HG02678 (cell line): ENCODE measurements around the gene SLC9A9.
A peak's percentile ranks its signal among the peaks of the same experiment; 100 is the strongest.

Source experiments
- ATAC-seq: cut with Tn5 transposase; IDR thresholded peaks from one replicate; pipeline ENCODE4 v1.9.1; 2021; ENCODE audit warnings: mild to moderate bottlenecking, moderate library complexity; ENCODE audit not compliant: unreplicated experiment

Gene SLC9A9

GRCh38 chr3:143763564-143764162, 84.6 kb downstream of the SLC9A9 start:
- ATAC-seq: no peak

- ATAC-seq: no peak
Measured at GRCh38 chr3:143757691-143758090, 90.6 kb downstream of the SLC9A9 start.

GRCh38 chr3:143755978-143756377, 92.3 kb downstream of the SLC9A9 start:
- no peak for ATAC-seq

GRCh38 chr3:143754090-143754489, 94.2 kb downstream of the SLC9A9 start:
- no peak for ATAC-seq

- ATAC-seq: no peak
Measured at GRCh38 chr3:143753456-143753855, 94.8 kb downstream of the SLC9A9 start.

- no peak for ATAC-seq
Measured at GRCh38 chr3:143753006-143753405, 95.3 kb downstream of the SLC9A9 start.

GRCh38 chr3:143751643-143752178, 96.6 kb downstream of the SLC9A9 start:
- ATAC-seq: peak; percentile 79

- no peak for ATAC-seq
Measured at GRCh38 chr3:143750841-143751240, 97.4 kb downstream of the SLC9A9 start.

GRCh38 chr3:143749926-143750325, 98.3 kb downstream of the SLC9A9 start:
- ATAC-seq: no peak

- ATAC-seq: no peak
Measured at GRCh38 chr3:143737065-143737464, 111.2 kb downstream of the SLC9A9 start.

- ATAC-seq: no peak
Measured at GRCh38 chr3:143736205-143736997, 111.9 kb downstream of the SLC9A9 start.

GRCh38 chr3:143731776-143732175, 116.5 kb downstream of the SLC9A9 start:
- no peak for ATAC-seq

GRCh38 chr3:143731320-143731719, 116.9 kb downstream of the SLC9A9 start:
- no peak for ATAC-seq

- no peak for ATAC-seq
Measured at GRCh38 chr3:143727391-143727790, 120.9 kb downstream of the SLC9A9 start.

- no peak for ATAC-seq
Measured at GRCh38 chr3:143726727-143727126, 121.5 kb downstream of the SLC9A9 start.

- no peak for ATAC-seq
Measured at GRCh38 chr3:143720381-143720780, 127.9 kb downstream of the SLC9A9 start.

GRCh38 chr3:143718463-143718862, 129.8 kb downstream of the SLC9A9 start:
- ATAC-seq: no peak

- no peak for ATAC-seq
Measured at GRCh38 chr3:143716731-143717130, 131.5 kb downstream of the SLC9A9 start.

GRCh38 chr3:143712522-143712921, 135.7 kb downstream of the SLC9A9 start:
- ATAC-seq: no peak

GRCh38 chr3:143707848-143708247, 140.4 kb downstream of the SLC9A9 start:
- ATAC-seq: no peak

GRCh38 chr3:143700431-143700975, 147.8 kb downstream of the SLC9A9 start:
- ATAC-seq: no peak

GRCh38 chr3:143699424-143699823, 148.8 kb downstream of the SLC9A9 start:
- ATAC-seq: no peak
